Inflammatory macrophage treated with lipopolysaccharide for 4 hours (primary cell): ENCODE data around the gene ARL14EPL.

Source experiments
- DNase-seq: peaks from one replicate; pipeline ENCODE4 v3.0.0-alpha.2; 2020

The ARL14EPL gene

GRCh38 chr5:116032094-116032517 lies at the start of gene ARL14EPL:
Gene ARL14EPL (plus strand): TSS chr5:116032472. CDS start chr5:116051466, 18,994 bp downstream.
- peak; percentile 83 for DNase-seq

GRCh38 chr5:115983519-115983918 lies 48.8 kb upstream of the ARL14EPL start:
- no peak for DNase-seq

GRCh38 chr5:115985802-115986757 lies 46.2 kb upstream of the ARL14EPL start:
- no peak for DNase-seq

GRCh38 chr5:115988002-115988401 lies 44.3 kb upstream of the ARL14EPL start:
- DNase-seq: no peak

GRCh38 chr5:115992848-115993350 lies 39.4 kb upstream of the ARL14EPL start:
- peak; percentile 13 for DNase-seq

GRCh38 chr5:115995351-115995750 lies 36.9 kb upstream of the ARL14EPL start:
- no peak for DNase-seq

GRCh38 chr5:116002116-116002906 lies 30.0 kb upstream of the ARL14EPL start:
- DNase-seq: no peak

- no peak for DNase-seq
Observed at GRCh38 chr5:116004248-116004647, 28.0 kb upstream of the ARL14EPL start.

GRCh38 chr5:116009806-116010205 lies 22.5 kb upstream of the ARL14EPL start:
- no peak for DNase-seq

- DNase-seq: no peak
Observed at GRCh38 chr5:116011046-116011445, 21.2 kb upstream of the ARL14EPL start.

- no peak for DNase-seq
Observed at GRCh38 chr5:116013207-116013785, 19.0 kb upstream of the ARL14EPL start.

- DNase-seq: no peak
Observed at GRCh38 chr5:116013936-116014335, 18.3 kb upstream of the ARL14EPL start.

GRCh38 chr5:116023619-116024018 lies 8.7 kb upstream of the ARL14EPL start:
- no peak for DNase-seq

GRCh38 chr5:116025866-116026265 lies 6.4 kb upstream of the ARL14EPL start:
- no peak for DNase-seq

- DNase-seq: no peak
Observed at GRCh38 chr5:116032991-116033390, 719 bp downstream of the ARL14EPL start.

- peak; percentile 11 for DNase-seq
Observed at GRCh38 chr5:116035123-116035522, 2.9 kb downstream of the ARL14EPL start.

- DNase-seq: no peak
Observed at GRCh38 chr5:116037236-116037822, 5.1 kb downstream of the ARL14EPL start.

GRCh38 chr5:116038817-116039216 lies 6.5 kb downstream of the ARL14EPL start:
- DNase-seq: peak; percentile 44

- no peak for DNase-seq
Observed at GRCh38 chr5:116042375-116042774, 10.1 kb downstream of the ARL14EPL start.

GRCh38 chr5:116044073-116044472 lies 11.8 kb downstream of the ARL14EPL start:
- no peak for DNase-seq

- DNase-seq: no peak
Observed at GRCh38 chr5:116045821-116046220, 13.5 kb downstream of the ARL14EPL start.

- no peak for DNase-seq
Observed at GRCh38 chr5:116046261-116046660, 14.0 kb downstream of the ARL14EPL start.

GRCh38 chr5:116046823-116047222 lies 14.6 kb downstream of the ARL14EPL start:
- no peak for DNase-seq
